Hepatocyte (in vitro differentiated cells): ENCODE measurements around the gene RAB11FIP3.

Experiments
- EZH2 ChIP-seq: fragments of 200-600 bp; sonication (generic); IDR thresholded peaks from 2 replicates; pipeline ENCODE4 v1.6.1; 2016; ENCODE audit warnings: antibody characterized with exemption, mild to moderate bottlenecking, borderline replicate concordance
- TF ChIP-seq, protein P1 (sequence below): fragments of 200-600 bp; sonication (generic); IDR thresholded peaks from 2 replicates; pipeline ENCODE4 v1.5.1; 2016; ENCODE audit warnings: antibody characterized with exemption, mild to moderate bottlenecking; ENCODE audit not compliant: poor library complexity

DNA sequence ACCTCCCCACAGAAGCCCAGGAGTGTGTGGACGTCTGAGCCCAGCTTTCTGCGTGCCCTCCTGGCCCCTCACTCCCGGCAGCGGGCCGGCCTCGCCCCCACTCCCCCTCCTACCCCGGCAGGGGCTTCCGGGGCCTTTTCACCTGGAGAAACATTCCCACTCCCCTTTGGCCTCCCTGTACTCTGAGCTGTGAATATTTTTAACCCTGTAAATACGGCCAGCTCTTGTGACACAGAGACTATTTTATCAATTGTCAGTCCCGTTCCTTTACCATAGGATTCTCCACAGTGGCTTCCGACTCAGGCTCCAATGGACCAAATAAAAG, 128.8 kb downstream of the RAB11FIP3 start:
- TF ChIP-seq, protein P1, sequence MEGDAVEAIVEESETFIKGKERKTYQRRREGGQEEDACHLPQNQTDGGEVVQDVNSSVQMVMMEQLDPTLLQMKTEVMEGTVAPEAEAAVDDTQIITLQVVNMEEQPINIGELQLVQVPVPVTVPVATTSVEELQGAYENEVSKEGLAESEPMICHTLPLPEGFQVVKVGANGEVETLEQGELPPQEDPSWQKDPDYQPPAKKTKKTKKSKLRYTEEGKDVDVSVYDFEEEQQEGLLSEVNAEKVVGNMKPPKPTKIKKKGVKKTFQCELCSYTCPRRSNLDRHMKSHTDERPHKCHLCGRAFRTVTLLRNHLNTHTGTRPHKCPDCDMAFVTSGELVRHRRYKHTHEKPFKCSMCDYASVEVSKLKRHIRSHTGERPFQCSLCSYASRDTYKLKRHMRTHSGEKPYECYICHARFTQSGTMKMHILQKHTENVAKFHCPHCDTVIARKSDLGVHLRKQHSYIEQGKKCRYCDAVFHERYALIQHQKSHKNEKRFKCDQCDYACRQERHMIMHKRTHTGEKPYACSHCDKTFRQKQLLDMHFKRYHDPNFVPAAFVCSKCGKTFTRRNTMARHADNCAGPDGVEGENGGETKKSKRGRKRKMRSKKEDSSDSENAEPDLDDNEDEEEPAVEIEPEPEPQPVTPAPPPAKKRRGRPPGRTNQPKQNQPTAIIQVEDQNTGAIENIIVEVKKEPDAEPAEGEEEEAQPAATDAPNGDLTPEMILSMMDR, result no peak
- TF ChIP-seq EZH2, result no peak
